Karpas-422 (cell line): ENCODE data around the gene SIPA1L3. TPM values are rescaled to one million over a fixed set of nuclear protein-coding genes. Genes with fewer than 3 reads are reported as not detected.

Source experiments
- DNase-seq: peaks from one replicate; pipeline ENCODE4 v3.0.0-alpha.2; 2015
- H2AFZ ChIP-seq: fragments of 200-600 bp; sonication (generic); 2 replicates; pipeline ENCODE4 v1.6.1; 2014; ENCODE audit warnings: antibody characterized with exemption, low read length, mixed read lengths
- H3K27ac ChIP-seq: fragments of 200-600 bp; sonication (generic); 2 replicates; pipeline ENCODE4 v1.5.1; 2014; ENCODE audit warnings: mild to moderate bottlenecking, low read length, moderate library complexity
- H3K27me3 ChIP-seq: fragments of 200-600 bp; sonication (generic); 2 replicates; pipeline ENCODE4 v1.6.1; 2014; ENCODE audit warnings: low read length, mixed read lengths
- H3K36me3 ChIP-seq: fragments of 200-600 bp; sonication (generic); 2 replicates; pipeline ENCODE4 v1.6.1; 2014; ENCODE audit warnings: low read length, mixed read lengths; ENCODE audit not compliant: insufficient read depth
- H3K4me1 ChIP-seq: fragments of 200-600 bp; sonication (generic); 2 replicates; pipeline ENCODE4 v1.6.1; 2014; ENCODE audit warnings: mild to moderate bottlenecking, low read length, mixed read lengths
- H3K4me2 ChIP-seq: fragments of 200-600 bp; sonication (generic); 2 replicates; pipeline ENCODE4 v1.6.1; 2014; ENCODE audit warnings: low read length, low read depth, mild to moderate bottlenecking; ENCODE audit not compliant: poor library complexity, severe bottlenecking
- H3K4me3 ChIP-seq: fragments of 200-600 bp; sonication (generic); 2 replicates; pipeline ENCODE4 v1.5.1; 2014; ENCODE audit warnings: mild to moderate bottlenecking, antibody characterized with exemption, low read length, mixed read lengths
- H3K79me2 ChIP-seq: fragments of 200-600 bp; sonication (generic); 2 replicates; pipeline ENCODE4 v1.6.1; 2014; ENCODE audit warnings: mild to moderate bottlenecking, low read length, mixed read lengths
- H3K9ac ChIP-seq: fragments of 200-600 bp; sonication (generic); 2 replicates; pipeline ENCODE4 v1.6.0; 2014; ENCODE audit warnings: low read length
- H3K9me2 ChIP-seq: fragments of 200-600 bp; sonication (generic), shearing (Covaris generic); replicated peaks from 2 replicates; pipeline ENCODE4 v1.6.0; 2014; ENCODE audit warnings: mild to moderate bottlenecking, low read length, moderate library complexity; ENCODE audit not compliant: insufficient read depth
- H3K9me3 ChIP-seq: fragments of 300-700, 200-600 bp; sonication (generic); 2 replicates; pipeline ENCODE4 v1.6.1; 2014; ENCODE audit warnings: low read length, mixed read lengths
- H4K20me1 ChIP-seq: fragments of 200-600 bp; sonication (generic); 2 replicates; pipeline ENCODE4 v1.6.1; 2014; ENCODE audit warnings: mild to moderate bottlenecking, antibody characterized with exemption, low read length, low read depth; ENCODE audit not compliant: insufficient read depth
- total RNA-seq: library from RNA; depleted of rRNA; stranded (reverse); fragments of >200 nt; shearing (Covaris generic); gene quantifications from 2 replicates; pipeline ENCODE4 v1.2.3, GENCODE V29; 2014; ENCODE audit warnings: low replicate concordance

Gene SIPA1L3
- total RNA-seq, 1 experiment from 2014 or later = 88.1 TPM

DNA sequence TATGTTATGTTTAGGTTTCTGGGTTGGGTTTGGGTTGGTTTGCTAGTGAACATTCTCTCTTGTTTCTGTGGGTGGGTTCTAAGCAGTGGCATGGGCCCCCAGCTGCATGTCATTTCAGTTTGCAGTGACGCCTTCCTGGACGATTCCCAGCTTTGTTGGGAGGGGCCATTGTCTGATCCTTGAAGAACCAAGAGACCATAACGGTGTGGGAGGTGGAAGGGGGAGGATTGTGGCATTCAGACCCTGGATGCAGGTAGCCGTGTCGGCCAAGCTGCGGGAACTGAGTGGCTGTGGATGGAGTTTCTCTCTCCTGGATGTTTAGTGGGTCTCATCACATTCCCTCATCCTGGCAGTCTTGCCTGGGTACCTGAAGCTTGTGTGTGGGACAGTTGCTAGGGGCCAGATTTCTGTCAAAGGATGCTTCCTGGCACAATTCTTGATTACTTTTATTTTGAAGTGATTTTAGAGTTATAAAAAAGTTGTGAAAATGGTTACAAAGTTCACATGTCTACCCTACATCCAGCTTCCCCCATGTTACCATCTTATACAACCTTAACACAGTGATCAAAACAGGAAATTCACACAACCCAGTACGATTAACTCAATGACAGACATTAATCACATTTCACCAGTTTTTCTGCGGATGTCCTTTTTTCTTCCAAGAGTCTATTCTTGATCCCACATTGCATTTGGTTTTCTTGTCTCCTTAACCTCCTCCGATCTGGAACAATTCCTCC is 123.8 kb downstream of the SIPA1L3 start:
- Histone ChIP-seq H3K9me2 (no peaks in the 10 kb centered on the region), H3K4me2 (peak overlapping the region; percentile 27), H3K36me3 (peaks cover 14% of the 10 kb centered on the region; the same call in 1 of the 2 replicates), H3K9me3 (no peaks in the 10 kb centered on the region), H3K4me1 (peaks cover 71% of the 10 kb centered on the region), H3K79me2 (peaks cover 58% of the 10 kb centered on the region), H3K4me3 (no peak overlapping the region), H3K27me3 (no peaks in the 10 kb centered on the region), H4K20me1 (peaks cover 2% of the 10 kb centered on the region; the same call in 1 of the 2 replicates), H2AFZ (no peak overlapping the region), H3K9ac (no peak overlapping the region), H3K27ac (peak overlapping the region; percentile 99)
- DNase-seq = peak; percentile 50

GRCh38 chr19:38031423-38031770 is 124.4 kb downstream of the SIPA1L3 start:
- no peak overlapping the region for H3K4me3 ChIP-seq
- no peaks in the 10 kb centered on the region for H3K27me3 ChIP-seq
- DNase-seq = no peak
- no peaks in the 10 kb centered on the region for H3K9me3 ChIP-seq
- H2AFZ ChIP-seq = no peak overlapping the region
- H3K9ac ChIP-seq = no peak overlapping the region
- no peaks in the 10 kb centered on the region for H3K9me2 ChIP-seq
- peak overlapping the region; percentile 99 for H3K27ac ChIP-seq
- H3K79me2 ChIP-seq = peaks cover 58% of the 10 kb centered on the region
- peak overlapping the region; percentile 27 for H3K4me2 ChIP-seq
- peaks cover 11% of the 10 kb centered on the region; the same call in 1 of the 2 replicates for H3K36me3 ChIP-seq
- peaks cover 76% of the 10 kb centered on the region for H3K4me1 ChIP-seq
- no peaks in the 10 kb centered on the region for H4K20me1 ChIP-seq

- Histone ChIP-seq H3K79me2 (peaks cover 58% of the 10 kb centered on the region), H3K9me2 (no peaks in the 10 kb centered on the region), H3K36me3 (peaks cover 8% of the 10 kb centered on the region; the same call in 1 of the 2 replicates), H2AFZ (no peak overlapping the region), H3K9me3 (no peaks in the 10 kb centered on the region), H3K27me3 (no peaks in the 10 kb centered on the region), H3K4me1 (peaks cover 79% of the 10 kb centered on the region), H4K20me1 (no peaks in the 10 kb centered on the region), H3K4me2 (peak overlapping the region; percentile 63), H3K27ac (peak overlapping the region; percentile 99), H3K9ac (peak overlapping the region; percentile 71), H3K4me3 (no peak overlapping the region; the same call in 1 of the 2 replicates)
- DNase-seq = no peak
Measured at GRCh38 chr19:38032151-38032550, 125.1 kb downstream of the SIPA1L3 start.

- Histone ChIP-seq H3K27me3 (no peaks in the 10 kb centered on the region), H4K20me1 (no peaks in the 10 kb centered on the region), H3K4me2 (peak overlapping the region; percentile 63), H3K4me1 (peaks cover 75% of the 10 kb centered on the region), H3K9ac (peak overlapping the region; percentile 71), H3K27ac (peak overlapping the region; percentile 99), H3K79me2 (peaks cover 58% of the 10 kb centered on the region), H3K9me3 (no peaks in the 10 kb centered on the region), H3K9me2 (no peaks in the 10 kb centered on the region), H3K4me3 (peak overlapping the region; percentile 34), H3K36me3 (peaks cover 7% of the 10 kb centered on the region; the same call in 1 of the 2 replicates), H2AFZ (no peak overlapping the region)
- DNase-seq = peak; percentile 50
Measured at GRCh38 chr19:38032951-38033350, 125.9 kb downstream of the SIPA1L3 start.

- Histone ChIP-seq H3K36me3 (peaks cover 7% of the 10 kb centered on the region; the same call in 1 of the 2 replicates), H2AFZ (no peak overlapping the region), H3K9ac (peak overlapping the region; percentile 82), H3K9me2 (no peaks in the 10 kb centered on the region), H3K9me3 (no peaks in the 10 kb centered on the region), H4K20me1 (no peaks in the 10 kb centered on the region), H3K27me3 (no peaks in the 10 kb centered on the region), H3K4me3 (peak overlapping the region; percentile 60), H3K79me2 (peaks cover 55% of the 10 kb centered on the region), H3K4me1 (peaks cover 66% of the 10 kb centered on the region), H3K27ac (peak overlapping the region; percentile 99), H3K4me2 (peak overlapping the region; percentile 79)
- peak; percentile 98 for DNase-seq
Measured at GRCh38 chr19:38033658-38034491, 126.9 kb downstream of the SIPA1L3 start.

- H4K20me1 ChIP-seq = no peaks in the 10 kb centered on the region
- H2AFZ ChIP-seq = no peak overlapping the region
- no peaks in the 10 kb centered on the region for H3K27me3 ChIP-seq
- H3K79me2 ChIP-seq = peaks cover 52% of the 10 kb centered on the region
- DNase-seq = peak; percentile 81
- peak overlapping the region; percentile 82 for H3K9ac ChIP-seq
- H3K9me3 ChIP-seq = no peaks in the 10 kb centered on the region
- peak overlapping the region; percentile 60 for H3K4me3 ChIP-seq
- H3K27ac ChIP-seq = peak overlapping the region; percentile 99
- H3K9me2 ChIP-seq = no peaks in the 10 kb centered on the region
- H3K36me3 ChIP-seq = peaks cover 7% of the 10 kb centered on the region; the same call in 1 of the 2 replicates
- H3K4me1 ChIP-seq = peaks cover 61% of the 10 kb centered on the region
- peak overlapping the region; percentile 79 for H3K4me2 ChIP-seq
Measured at GRCh38 chr19:38034492-38034860, 127.5 kb downstream of the SIPA1L3 start.

- Histone ChIP-seq H3K4me2 (peak overlapping the region; percentile 79), H3K79me2 (peaks cover 61% of the 10 kb centered on the region), H2AFZ (no peak overlapping the region), H3K27me3 (no peaks in the 10 kb centered on the region), H3K9ac (peak overlapping the region; percentile 82), H4K20me1 (no peaks in the 10 kb centered on the region), H3K9me2 (no peaks in the 10 kb centered on the region), H3K4me3 (no peak overlapping the region), H3K4me1 (peaks cover 57% of the 10 kb centered on the region), H3K9me3 (no peaks in the 10 kb centered on the region), H3K27ac (peak overlapping the region; percentile 99), H3K36me3 (peaks cover 4% of the 10 kb centered on the region; the same call in 1 of the 2 replicates)
- DNase-seq = no peak
Measured at GRCh38 chr19:38035515-38036495, 128.8 kb downstream of the SIPA1L3 start.
